ENCODE results near the gene TNRC18. TPM values are rescaled to one million over a fixed set of nuclear protein-coding genes. Genes with fewer than 3 reads are reported as not detected.
"Not testable (repeated sequence)": the region's sequence is repeated elsewhere in the genome, so short reads cannot be mapped to it uniquely, and the experiment has no call there.

Gene TNRC18
- polyA plus RNA-seq, 1 donor from 2014 or later = 23.6 TPM

DNA sequence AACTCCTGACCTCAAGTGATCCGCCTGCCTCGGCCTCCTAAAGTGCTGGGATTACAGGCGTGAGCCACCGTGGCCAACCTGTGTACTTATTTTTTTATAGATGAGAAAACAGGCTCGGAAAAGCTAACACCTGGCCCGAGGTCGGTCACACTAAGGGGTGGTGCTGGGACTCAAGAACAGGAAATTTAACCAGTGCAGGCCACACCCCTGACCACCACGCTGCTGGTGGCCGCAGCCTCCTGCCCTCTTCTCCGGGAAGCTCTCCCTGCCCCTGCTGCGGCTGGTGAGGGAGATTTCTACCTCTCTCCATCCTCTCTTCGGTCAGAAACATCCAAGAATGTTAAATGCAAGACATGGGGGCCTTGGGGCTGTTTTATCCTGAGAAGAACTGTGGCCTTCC is 63.2 kb downstream of the TNRC18 start:
- H3K9ac ChIP-seq (ENCODE audit: low read length) = no peak overlapping the region

DNA sequence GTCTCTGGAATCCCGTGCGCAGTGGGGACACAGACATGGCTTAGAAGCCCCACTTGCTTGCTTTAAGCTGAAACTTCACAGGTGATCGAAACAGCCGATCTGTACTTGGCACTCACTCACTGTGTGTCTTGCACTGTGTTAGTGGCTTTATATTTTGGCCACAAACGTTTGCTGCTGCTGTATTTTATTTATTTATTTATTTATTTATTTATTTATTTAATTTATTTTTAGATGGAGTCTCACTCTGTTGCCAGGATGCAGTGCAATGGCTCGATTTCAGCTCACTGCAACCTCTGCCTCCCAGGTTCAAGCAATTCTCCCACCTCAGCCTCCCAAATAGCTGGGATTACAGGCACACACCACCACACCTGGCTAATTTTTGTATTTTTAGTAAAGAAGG is 63.6 kb downstream of the TNRC18 start:
- H3K4me3 ChIP-seq (ENCODE audit: low read length); H3K36me3 ChIP-seq (ENCODE audit: insufficient read depth, low read length); H3K27ac ChIP-seq (ENCODE audit: low read length); H4K20me1 ChIP-seq (ENCODE audit: insufficient read depth); H3K9ac ChIP-seq (ENCODE audit: low read length); H2AFZ ChIP-seq (ENCODE audit: low read depth, low read length); H3F3A ChIP-seq (ENCODE audit: insufficient read depth, low read length, poor library complexity, severe bottlenecking); H3K27me3 ChIP-seq (ENCODE audit: insufficient read depth, low read depth, low read length); H3K4me2 ChIP-seq (ENCODE audit: low read length); H3K9me2 ChIP-seq (ENCODE audit: insufficient read depth, low read length); H3K9me3 ChIP-seq (ENCODE audit: low read length): not testable (repeated sequence)
- H3K79me2 ChIP-seq (replicated peaks; ENCODE audit: insufficient read depth, low read length) = peaks cover 54% of the 10 kb centered on the region

More for the DNA sequence above, 63.2 kb downstream of the TNRC18 start:
- Histone ChIP-seq H3K27ac (ENCODE audit: low read length) (no peak overlapping the region), H3K36me3 (ENCODE audit: insufficient read depth, low read length) (peaks cover 8% of the 10 kb centered on the region), H3K27me3 (ENCODE audit: insufficient read depth, low read depth, low read length) (no peaks in the 10 kb centered on the region), H3K4me2 (ENCODE audit: low read length) (no peak overlapping the region), H3K79me2 (replicated peaks; ENCODE audit: insufficient read depth, low read length) (peaks cover 54% of the 10 kb centered on the region), H3K9me2 (ENCODE audit: insufficient read depth, low read length) (no peaks in the 10 kb centered on the region), H3K4me3 (ENCODE audit: low read length) (no peak overlapping the region), H3F3A (ENCODE audit: insufficient read depth, low read length, poor library complexity, severe bottlenecking) (no peaks in the 10 kb centered on the region), H3K9me3 (ENCODE audit: low read length) (no peaks in the 10 kb centered on the region), H2AFZ (ENCODE audit: low read depth, low read length) (no peak overlapping the region), H4K20me1 (ENCODE audit: insufficient read depth) (peaks cover under 1% of the 10 kb centered on the region)
- TF ChIP-seq TAF1 (IDR thresholded peaks at IDR 0.05; ENCODE audit: low read depth) = no peak
- TF ChIP-seq SMC3 (conservative IDR thresholded peaks at IDR 0.05; ENCODE audit: poor library complexity) = no peak
- TF ChIP-seq EP300 (conservative IDR thresholded peaks at IDR 0.05; ENCODE audit: poor library complexity, severe bottlenecking) = no peak
- no peak for TF ChIP-seq POLR2AphosphoS5 (IDR thresholded peaks at IDR 0.05)
- TF ChIP-seq RAD21 (conservative IDR thresholded peaks at IDR 0.05) = no peak
- TF ChIP-seq EZH2 (IDR thresholded peaks at IDR 0.05; ENCODE audit: borderline replicate concordance, insufficient read depth, low read length, poor library complexity, severe bottlenecking) = no peak
- TF ChIP-seq MXI1 (conservative IDR thresholded peaks at IDR 0.05; ENCODE audit: poor library complexity, severe bottlenecking) = no peak
- TF ChIP-seq, protein P1, sequence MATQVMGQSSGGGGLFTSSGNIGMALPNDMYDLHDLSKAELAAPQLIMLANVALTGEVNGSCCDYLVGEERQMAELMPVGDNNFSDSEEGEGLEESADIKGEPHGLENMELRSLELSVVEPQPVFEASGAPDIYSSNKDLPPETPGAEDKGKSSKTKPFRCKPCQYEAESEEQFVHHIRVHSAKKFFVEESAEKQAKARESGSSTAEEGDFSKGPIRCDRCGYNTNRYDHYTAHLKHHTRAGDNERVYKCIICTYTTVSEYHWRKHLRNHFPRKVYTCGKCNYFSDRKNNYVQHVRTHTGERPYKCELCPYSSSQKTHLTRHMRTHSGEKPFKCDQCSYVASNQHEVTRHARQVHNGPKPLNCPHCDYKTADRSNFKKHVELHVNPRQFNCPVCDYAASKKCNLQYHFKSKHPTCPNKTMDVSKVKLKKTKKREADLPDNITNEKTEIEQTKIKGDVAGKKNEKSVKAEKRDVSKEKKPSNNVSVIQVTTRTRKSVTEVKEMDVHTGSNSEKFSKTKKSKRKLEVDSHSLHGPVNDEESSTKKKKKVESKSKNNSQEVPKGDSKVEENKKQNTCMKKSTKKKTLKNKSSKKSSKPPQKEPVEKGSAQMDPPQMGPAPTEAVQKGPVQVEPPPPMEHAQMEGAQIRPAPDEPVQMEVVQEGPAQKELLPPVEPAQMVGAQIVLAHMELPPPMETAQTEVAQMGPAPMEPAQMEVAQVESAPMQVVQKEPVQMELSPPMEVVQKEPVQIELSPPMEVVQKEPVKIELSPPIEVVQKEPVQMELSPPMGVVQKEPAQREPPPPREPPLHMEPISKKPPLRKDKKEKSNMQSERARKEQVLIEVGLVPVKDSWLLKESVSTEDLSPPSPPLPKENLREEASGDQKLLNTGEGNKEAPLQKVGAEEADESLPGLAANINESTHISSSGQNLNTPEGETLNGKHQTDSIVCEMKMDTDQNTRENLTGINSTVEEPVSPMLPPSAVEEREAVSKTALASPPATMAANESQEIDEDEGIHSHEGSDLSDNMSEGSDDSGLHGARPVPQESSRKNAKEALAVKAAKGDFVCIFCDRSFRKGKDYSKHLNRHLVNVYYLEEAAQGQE (IDR thresholded peaks at IDR 0.05; ENCODE audit: borderline replicate concordance) = no peak
- TF ChIP-seq, protein P2, sequence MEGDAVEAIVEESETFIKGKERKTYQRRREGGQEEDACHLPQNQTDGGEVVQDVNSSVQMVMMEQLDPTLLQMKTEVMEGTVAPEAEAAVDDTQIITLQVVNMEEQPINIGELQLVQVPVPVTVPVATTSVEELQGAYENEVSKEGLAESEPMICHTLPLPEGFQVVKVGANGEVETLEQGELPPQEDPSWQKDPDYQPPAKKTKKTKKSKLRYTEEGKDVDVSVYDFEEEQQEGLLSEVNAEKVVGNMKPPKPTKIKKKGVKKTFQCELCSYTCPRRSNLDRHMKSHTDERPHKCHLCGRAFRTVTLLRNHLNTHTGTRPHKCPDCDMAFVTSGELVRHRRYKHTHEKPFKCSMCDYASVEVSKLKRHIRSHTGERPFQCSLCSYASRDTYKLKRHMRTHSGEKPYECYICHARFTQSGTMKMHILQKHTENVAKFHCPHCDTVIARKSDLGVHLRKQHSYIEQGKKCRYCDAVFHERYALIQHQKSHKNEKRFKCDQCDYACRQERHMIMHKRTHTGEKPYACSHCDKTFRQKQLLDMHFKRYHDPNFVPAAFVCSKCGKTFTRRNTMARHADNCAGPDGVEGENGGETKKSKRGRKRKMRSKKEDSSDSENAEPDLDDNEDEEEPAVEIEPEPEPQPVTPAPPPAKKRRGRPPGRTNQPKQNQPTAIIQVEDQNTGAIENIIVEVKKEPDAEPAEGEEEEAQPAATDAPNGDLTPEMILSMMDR (IDR thresholded peaks at IDR 0.05; ENCODE audit: poor library complexity, severe bottlenecking) = no peak

DNA sequence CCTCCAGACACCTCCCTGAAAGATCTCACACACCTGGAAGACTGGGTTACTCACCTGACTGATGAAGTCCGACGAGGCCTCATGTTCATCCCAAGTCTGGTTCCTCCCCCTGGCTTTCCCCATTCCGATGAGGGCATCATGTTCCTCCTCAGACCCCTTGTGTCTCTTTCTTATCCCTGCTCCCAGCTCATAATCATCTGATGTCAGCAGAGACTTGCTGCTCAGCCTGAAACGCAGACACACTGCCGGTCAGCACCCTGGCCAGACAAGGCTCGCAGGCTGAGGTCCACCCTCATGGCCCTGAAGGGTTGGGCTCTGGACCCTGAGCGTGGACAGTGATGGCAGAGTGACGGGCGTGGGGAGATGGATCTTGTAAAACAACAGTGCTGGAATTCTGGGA is 64.3 kb downstream of the TNRC18 start:
- Histone ChIP-seq H3F3A (ENCODE audit: insufficient read depth, low read length, poor library complexity, severe bottlenecking) (no peaks in the 10 kb centered on the region), H3K9me2 (ENCODE audit: insufficient read depth, low read length) (no peaks in the 10 kb centered on the region), H3K9ac (ENCODE audit: low read length) (no peak overlapping the region), H3K79me2 (replicated peaks; ENCODE audit: insufficient read depth, low read length) (peaks cover 55% of the 10 kb centered on the region), H3K27ac (ENCODE audit: low read length) (no peak overlapping the region), H3K4me3 (ENCODE audit: low read length) (no peak overlapping the region), H4K20me1 (ENCODE audit: insufficient read depth) (peaks cover 9% of the 10 kb centered on the region), H2AFZ (ENCODE audit: low read depth, low read length) (no peak overlapping the region), H3K36me3 (ENCODE audit: insufficient read depth, low read length) (peaks cover 8% of the 10 kb centered on the region), H3K4me2 (ENCODE audit: low read length) (no peak overlapping the region), H3K27me3 (ENCODE audit: insufficient read depth, low read depth, low read length) (no peaks in the 10 kb centered on the region), H3K9me3 (ENCODE audit: low read length) (no peaks in the 10 kb centered on the region)
- TF ChIP-seq EZH2 (IDR thresholded peaks at IDR 0.05; ENCODE audit: borderline replicate concordance, insufficient read depth, low read length, poor library complexity, severe bottlenecking) (no peak), POLR2AphosphoS5 (IDR thresholded peaks at IDR 0.05) (no peak), TAF1 (IDR thresholded peaks at IDR 0.05; ENCODE audit: low read depth) (no peak), SMC3 (conservative IDR thresholded peaks at IDR 0.05; ENCODE audit: poor library complexity) (no peak), RAD21 (conservative IDR thresholded peaks at IDR 0.05) (no peak), MXI1 (conservative IDR thresholded peaks at IDR 0.05; ENCODE audit: poor library complexity, severe bottlenecking) (no peak)
- TF ChIP-seq, protein P1 (IDR thresholded peaks at IDR 0.05; ENCODE audit: borderline replicate concordance) = no peak
- TF ChIP-seq, protein P2 (IDR thresholded peaks at IDR 0.05; ENCODE audit: poor library complexity, severe bottlenecking) = no peak
